Activated CD4-positive, CD25-positive, alpha-beta regulatory T cell treated with anti-CD3 and anti-CD28 coated beads, Interleukin-2, amount 50 U/mL, for 72 hours (primary cell): Measurements from ENCODE around the gene TMEM47.

Experiments used
- DNase-seq: peaks from one replicate; pipeline ENCODE4 v3.0.0; 2021

TMEM47 gene

DNA sequence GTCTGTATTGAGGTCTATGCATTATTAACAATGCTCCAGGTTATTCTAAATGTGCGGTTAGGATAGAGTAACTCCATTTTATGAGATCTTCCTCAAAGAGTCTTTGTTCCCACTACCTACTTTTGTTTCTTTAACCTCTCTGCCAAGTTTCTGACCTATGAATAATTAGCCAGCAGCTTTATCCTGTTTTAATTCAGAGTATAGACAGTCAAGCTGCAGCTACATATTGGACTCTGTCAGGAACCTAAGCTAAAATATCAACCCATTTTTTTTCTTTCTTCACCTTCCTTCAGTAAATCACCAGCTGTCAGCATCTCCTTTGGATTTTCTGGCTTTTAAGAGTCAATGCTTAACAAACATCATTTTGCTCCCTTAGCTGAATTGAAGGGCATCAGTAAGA, 72.3 kb downstream of the TMEM47 start:
- DNase-seq = no peak

GRCh38 chrX:34580069-34580468, 77.0 kb downstream of the TMEM47 start:
- no peak for DNase-seq

- no peak for DNase-seq
These were observed 78.8 kb downstream of the TMEM47 start for GRCh38 chrX:34578237-34578636.
